NCI-H1436 (cell line): Measurements from ENCODE around the gene SYS1.

Experiments
- DNase-seq: peaks from one replicate; lab custom pipeline; 2025; lab: John Stamatoyannopoulos, UW

Gene SYS1

DNA sequence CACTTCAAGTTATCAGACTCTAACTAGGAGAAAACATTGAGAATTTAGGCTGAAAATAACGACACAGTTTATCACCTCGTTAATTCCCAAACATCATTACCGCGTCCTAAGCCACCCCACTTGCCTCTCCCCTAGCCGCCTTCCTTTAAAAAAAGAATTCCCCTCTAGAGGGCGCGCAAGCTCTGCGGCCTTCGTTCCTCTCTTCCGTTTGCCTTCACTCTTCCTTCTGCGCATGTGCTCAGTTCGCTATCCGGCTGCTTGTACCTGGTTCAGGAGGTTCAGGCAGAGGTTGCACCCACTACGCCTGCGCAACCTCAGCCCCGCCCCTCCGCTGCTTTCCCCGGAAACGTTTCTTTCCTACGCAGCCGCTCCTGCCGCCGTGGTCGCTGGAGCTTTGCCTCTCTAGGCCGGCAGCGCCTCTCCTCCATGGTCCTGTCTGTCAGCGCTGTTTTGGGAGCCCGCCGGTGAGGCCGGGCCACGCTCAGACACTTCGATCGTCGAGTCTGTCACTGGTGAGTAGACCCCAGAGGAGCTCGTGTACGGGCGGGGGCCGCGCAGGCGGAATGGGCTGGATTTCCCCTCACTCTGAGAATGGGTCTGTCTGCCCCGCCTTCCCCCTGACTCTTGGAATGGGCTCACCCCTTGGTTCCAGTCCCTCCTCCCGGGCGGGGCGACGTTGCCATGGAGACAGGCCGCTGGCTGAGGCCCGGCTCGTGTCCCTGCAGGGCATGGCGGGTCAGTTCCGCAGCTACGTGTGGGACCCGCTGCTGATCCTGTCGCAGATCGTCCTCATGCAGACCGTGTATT lies at the start of gene SYS1:
Gene SYS1 (plus strand): TSS at position 353 of the 807 bp plus-strand sequence. CDS start 376 bp downstream, at position 729.
- DNase-seq = peak; percentile 97

DNA sequence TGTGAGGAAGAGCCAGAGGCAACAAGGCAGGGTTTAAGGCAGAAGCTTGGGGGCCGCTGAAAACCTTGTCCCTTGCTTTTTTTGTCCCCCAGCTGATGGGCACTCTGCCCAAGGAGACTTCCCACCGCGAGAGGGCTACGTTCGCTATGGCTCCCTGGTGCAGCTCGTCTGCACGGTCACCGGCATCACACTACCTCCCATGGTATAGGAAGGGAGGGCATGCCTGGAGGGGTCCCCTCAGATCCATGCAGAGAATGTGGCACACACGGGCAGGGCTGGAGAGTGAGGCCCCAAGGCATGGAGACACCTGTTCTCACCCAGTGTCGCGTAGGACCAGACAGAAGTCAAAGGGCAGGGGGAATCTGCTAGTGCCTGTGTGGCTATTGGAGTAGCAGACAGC lies 49.0 kb upstream of the SYS1 start:
- no peak for DNase-seq

DNA sequence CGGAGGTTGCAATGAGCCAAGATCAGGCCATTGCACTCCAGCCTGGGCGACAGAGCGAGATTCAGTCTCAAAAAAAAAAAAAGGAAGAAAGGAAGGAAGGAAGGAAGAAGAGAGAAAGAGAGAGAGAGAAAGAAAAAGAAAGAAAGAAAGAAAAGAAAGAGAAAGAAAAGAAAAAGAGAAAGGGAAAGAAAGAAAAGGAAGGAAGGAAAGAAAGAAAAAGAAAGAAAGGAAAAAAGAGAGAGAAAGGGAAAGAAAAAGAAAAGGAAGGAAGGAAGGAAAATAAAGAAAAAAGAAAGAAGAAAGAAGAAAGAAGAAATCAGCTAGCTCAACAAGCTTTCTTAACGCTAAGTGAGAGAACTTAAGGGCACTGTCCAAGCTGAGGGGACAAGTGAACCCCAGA lies 47.3 kb upstream of the SYS1 start:
- DNase-seq = no peak

DNA sequence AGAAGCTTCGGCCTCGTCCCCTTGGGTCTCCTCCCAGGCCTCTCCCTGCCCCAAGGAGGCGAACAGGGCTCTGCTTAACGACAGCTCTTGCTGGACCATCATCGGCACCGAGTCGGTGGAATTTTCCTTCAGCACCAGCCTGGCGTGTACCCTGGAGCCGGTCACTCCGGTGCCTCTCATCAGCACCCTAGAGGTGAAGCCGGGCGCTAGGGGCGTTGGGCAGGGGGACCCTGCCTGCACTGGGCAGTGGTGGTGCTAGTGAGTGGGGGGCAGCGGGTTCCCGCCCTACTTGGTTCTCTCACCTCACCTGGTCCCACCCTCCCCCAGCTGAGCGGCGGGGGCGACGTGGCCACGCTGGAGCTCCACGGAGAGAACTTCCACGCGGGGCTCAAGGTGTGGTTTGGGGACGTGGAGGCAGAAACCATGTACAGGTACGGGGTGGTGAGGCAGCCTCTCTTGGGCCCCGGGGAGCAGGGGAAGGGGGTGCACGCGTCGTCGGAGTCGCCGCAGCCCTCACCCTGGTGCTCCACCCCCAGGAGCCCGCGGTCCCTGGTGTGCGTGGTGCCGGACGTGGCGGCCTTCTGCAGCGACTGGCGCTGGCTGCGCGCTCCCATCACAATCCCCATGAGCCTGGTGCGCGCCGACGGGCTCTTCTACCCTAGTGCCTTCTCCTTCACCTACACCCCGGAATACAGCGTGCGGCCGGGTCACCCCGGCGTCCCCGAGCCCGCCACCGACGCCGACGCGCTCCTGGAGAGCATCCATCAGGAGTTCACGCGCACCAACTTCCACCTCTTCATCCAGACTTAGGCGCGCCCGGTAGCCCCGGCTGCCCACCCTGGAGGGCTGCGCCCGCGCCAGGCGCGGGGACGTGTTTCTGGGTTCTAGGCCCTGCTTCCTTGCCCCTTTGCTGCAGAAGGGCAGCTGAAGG lies 46.5 kb upstream of the SYS1 start:
- DNase-seq = no peak

DNA sequence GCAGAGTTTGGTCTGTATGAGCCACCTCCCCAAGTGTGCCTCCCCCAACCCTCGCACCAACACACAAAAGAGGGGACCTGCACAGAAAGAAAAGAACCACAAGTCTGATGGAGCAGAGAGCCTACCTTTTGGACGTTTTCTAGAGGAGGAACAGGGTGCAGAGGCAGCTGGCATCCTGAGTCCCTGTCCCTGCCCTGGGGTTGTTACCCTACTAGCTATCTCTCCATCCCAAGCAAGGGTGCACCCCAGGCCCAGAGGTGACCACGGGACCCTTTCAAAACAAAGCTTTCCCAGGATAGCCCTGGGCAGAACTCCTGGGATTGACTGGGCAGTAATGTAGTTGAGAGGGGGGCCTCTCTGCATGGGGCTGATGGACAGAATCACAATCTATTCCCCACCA lies 45.1 kb upstream of the SYS1 start:
- DNase-seq = no peak

- DNase-seq = no peak
These were observed 44.5 kb upstream of the SYS1 start for GRCh38 chr20:45318386-45318939.

DNA sequence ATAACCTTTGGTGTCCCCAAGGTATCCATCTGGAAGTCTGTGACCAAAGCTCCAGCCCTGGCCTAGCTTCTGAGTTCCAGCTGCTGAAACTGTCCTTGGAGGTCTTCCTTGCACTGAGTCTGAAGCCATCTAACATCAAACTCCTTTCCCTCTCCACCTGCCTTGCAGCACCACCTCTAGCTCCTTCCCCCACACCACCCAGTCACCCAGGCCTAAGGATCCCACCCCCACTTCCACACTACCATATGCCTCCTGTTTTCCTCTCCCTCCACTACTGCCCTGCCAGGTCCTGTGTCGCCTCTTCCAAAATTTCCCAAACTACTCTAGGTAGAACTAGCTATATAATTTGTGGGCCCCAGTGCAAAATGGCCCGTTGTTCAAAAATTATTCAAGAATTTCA lies 44.0 kb upstream of the SYS1 start:
- DNase-seq = no peak

DNA sequence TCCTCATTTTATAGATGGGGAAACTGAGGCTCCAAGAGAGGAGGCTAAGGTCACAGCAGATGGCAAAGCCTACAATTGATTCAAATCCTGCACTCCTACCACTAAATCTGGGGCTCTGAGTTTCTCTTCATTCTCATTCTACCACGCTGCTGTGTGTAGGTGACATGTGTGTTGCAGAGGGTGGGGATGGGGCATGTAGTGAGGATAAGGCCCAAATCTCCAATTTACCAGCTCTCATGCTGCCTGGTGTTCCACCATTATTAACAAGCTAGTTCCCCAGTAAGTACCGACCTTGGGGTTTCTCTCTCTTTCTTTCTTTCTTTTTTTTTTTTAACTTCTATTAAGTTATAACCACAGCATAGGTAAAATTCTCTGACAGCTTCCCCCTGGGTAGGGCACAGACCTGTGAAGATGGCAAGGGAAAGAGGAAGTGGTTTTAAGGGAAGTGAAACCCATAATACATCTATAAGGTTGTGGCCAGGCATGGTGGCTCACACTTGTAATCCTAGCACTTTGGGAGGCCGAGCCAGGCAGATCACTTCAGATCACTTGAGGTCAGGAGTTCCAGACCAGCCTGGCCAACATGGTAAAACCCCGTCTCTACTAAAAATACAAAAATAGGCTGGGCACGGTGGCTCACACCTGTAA lies 41.9 kb upstream of the SYS1 start:
- DNase-seq = no peak

GRCh38 chr20:45322952-45323383 lies 40.0 kb upstream of the SYS1 start:
- DNase-seq = no peak

- DNase-seq = no peak
These were observed 39.2 kb upstream of the SYS1 start for GRCh38 chr20:45323731-45324130.

- no peak for DNase-seq
These were observed 37.6 kb upstream of the SYS1 start for GRCh38 chr20:45325371-45325770.

DNA sequence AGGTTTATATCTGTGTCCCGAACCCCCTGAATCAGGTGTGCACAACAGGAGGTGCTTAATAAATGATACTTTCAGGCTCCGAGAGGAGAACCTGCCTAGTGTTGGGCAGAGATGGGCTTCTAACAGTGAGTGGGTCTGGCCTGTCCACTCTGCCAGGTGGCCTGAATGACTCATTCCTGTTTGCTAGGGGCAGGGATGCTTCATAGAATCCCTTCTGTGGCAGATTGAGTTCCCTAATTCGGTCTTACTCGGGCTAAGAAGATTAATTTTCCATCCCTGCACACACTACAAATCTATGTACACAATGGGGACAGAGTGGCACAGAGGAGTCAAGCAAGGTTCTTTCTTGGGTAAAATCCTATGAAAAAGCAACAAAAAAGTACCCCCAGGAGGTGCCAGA lies 34.5 kb upstream of the SYS1 start:
- no peak for DNase-seq

- DNase-seq = no peak
These were observed 33.2 kb upstream of the SYS1 start for GRCh38 chr20:45329497-45330319.

DNA sequence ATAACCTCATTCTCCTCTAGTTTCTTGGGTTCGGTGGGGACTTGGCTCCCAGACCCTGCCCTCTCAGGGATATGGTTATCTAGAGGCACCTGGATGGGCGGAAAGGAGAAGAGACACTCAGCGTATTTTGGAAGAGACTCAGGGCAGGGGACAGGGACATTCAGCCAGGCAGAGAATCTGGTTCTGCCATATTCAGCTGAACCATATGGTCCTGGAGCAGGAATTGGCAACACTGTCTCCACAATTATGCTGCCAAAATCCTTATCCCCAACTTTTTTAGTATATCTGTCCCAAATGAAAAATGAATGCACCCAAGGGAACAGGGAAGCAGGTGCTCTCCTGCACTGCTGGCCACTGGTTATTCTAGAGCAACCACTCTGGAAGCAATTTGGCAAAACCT lies 32.5 kb upstream of the SYS1 start:
- no peak for DNase-seq

DNA sequence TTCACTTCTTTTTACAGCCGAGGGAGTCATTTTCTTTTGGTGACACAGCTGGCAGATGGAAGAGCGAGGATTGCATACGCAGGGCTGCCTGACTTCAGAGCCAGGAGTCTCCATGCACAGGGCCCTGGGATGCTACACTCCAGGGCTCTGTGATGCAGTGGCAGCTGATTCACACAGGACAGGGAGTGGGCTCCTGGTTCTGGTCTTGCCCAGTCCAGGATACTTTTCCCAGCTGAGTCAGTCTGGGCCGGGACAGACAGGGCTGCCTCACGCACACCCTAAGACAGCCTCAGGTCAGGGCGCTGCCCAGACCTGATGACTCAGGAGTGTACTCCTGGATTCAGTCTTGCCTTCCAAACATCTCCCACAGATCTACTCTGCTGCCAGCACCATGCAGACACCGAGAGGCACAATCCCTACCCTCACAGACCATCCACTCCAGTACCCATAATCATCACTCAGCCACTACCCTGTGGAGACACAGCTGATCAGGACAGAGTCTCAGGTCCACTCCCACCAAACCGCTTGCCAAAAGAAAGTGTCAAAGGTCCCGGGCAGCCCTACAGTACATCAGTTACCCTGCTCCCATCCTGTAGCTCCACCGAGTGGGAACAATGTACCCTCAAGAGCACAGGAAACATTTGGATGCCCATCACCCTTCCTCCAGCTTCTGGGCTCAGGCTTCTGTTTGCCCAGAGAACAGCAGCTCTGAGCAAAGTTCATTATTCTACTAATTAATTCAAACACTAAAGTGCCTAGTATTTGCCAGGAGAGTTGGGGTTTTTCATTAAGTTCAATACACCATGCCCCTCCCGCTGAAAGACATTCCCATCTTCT lies 26.2 kb upstream of the SYS1 start:
- no peak for DNase-seq

DNA sequence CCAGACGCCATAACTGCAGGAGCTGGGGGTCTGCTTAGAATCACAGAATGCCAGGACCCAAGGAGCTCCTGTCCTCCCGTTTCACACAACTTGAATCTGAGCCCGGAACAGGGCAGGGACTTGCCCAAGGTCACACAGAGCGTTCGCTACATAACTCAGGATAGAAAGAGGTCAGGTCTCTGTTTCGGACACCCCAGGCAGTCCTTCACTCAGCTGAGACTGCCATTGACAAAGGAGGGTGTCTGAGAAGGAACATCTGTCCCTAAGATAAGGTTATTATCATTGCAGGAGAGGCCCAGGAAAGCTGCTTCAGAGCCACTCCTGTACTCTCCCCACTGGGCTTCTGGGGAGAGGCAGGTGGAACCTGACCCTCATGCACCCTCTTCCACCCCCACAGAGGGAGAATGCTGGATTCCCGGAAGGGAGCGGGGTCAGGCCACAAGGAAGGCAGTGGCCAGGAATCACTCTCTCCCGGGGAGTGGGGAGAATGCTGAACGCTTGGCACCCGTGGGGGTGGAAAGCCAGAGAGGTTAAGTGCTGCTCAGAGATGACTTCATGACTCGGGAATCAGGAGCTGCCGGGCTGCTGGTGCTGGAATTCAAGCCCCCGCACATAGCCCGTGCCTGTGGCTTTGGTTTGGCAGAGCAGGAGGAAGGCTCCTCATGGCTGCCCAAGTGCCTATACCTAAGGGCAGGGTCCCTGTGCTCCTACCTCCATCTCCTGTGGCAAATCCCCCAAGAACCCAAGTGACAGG lies 25.4 kb upstream of the SYS1 start:
- DNase-seq = no peak

- DNase-seq = no peak
These were observed 24.6 kb upstream of the SYS1 start for GRCh38 chr20:45338121-45339030.

DNA sequence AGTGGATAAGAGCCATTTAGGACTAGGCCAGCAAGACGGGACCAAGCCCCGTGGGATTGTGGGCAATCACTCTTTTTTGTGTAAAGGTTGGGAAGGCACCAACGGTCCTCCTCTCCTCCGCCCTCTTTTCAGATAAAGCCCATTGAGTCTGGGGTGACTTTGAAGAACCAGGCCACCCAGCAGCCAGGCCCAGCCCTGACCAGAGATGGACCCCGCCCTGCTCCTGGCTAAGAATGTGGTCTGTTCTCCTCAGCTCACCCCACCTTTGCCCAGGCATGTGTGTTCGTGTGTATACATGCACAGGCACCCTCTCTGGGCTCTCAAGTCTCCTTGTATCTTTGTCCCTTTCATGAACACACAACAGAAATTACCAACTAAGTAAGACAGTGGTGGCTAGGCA lies 23.9 kb upstream of the SYS1 start:
- no peak for DNase-seq

DNA sequence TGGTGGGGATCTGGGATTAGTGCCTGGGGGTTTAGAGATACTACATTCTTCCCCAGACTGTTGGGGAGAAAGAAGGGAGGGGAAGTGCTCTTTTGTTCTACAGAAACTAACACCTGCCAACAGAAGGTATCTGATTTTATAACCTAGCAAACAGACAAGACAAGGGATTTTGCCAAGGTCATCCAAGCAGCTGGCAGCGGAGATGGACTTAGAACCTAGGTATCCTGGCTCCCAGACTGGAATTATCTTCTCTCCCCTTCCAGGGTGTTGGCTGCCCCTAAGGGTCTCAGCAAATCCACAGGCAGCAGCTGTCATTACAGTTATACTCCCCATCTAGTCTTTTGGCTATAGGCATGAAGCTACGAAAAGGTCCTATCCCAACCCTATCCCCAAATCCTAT lies 23.2 kb upstream of the SYS1 start:
- DNase-seq = no peak
